CD4-positive, alpha-beta T cell treated with Interferon alpha-2 for 1 hour (primary cell): ENCODE measurements around the gene DVL3.
"Not testable (repeated sequence)": the region's sequence is repeated elsewhere in the genome, so short reads cannot be mapped to it uniquely, and the experiment has no call there.

Experiments
- DNase-seq, 2 donors: peaks; one replicate each; pipeline ENCODE4 v3.0.0-alpha.2; 2020 to 2022

DVL3 gene

DNA sequence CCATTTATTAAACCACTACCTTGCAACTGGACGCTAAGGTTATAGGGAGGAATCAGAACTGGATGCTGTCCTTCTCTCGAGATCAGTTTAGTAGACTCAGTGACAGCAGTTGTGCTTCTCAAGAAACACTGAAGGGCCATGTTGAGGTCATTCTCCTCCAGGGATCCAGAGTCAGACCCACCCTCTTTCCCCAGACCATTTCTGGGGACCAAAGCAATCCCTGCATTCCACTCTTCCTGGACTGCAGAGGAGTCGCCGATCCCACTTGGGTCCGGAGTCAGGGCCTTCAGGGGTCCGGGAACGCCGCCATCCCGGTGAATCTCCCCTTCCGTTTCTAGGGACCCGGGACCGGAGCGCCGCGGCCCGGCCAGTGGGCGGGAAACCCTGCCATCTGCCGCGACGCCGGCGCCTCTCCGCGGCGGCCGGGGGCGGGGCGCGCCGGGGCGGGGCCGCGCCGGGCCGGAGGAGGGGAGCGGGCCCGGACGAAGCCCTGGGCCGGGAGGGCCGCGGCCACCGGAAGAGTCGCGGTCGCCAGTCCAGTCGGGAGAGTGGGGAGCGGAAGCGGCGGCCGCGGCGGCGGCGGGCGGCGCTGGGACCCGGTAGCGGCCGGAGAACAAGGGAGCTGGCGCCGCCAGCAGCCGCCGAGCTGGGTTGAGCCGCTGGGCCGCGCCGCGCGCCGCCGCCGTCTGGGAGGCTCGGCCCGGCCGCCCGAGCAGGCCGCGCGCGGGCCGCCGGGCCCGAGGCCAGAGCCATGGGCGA, at the start of gene DVL3:
DVL3 (plus strand) TSS at position 493 of the 759 bp plus-strand sequence; CDS start at position 752, 259 bp downstream.
- DNase-seq: peak; percentile 37 to 61

DNA sequence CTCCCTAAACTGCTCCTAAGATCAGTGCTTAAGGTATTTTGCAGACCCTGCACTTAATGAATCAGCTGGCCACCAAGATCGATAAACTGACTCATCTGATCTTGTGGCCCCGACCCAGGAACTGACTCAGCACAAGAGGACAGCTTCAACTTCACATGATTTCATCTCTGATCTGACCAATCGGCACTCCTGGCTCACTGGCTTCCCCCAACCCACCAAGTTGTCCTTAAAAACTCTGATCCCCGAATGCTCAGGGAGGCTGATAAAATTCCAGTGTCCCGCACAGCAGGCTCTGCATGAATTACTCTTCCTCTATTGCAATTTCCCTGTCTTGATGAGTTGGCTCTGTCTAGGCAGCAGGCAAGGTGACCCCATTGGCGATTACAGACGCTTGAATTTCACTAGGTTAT, 44.9 kb upstream of the DVL3 start:
- DNase-seq: no peak

DNA sequence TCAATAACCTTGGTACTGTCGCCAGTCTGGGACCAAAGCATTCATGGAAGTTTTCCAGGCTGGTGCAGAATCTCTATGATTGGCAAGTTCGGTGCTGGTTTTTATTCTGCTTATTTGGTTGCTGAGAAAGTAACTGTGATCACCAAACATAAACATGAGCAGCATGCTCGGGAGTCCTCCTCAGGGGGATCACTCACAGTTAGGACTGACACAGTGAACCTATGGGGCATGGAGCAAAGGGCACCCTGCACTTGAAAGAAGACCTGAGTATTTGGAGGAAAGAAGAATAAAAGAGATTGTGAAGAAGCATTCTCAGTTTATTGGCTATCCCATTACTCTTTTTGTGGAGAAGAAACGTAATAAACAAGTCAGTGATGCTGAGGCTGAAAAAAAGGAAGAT, 39.2 kb upstream of the DVL3 start:
- DNase-seq: no peak

DNA sequence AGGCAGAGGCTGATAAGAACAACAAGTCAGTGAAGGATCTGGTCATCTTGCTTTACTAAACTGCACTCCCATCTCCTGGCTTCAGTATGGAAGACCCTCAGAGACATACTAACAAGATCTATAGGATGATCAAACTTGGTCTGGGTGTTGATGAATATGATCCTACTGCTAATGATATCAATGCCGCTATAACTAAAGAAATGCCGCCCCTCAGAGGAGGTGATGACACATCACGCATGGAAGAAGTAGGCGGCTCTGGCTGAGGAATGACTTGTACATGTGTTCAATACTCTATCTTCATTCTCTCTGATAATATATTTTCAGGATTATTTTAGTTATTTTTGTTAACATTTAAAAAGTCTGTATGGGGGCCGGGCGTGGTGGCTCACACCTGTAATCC, 37.5 kb upstream of the DVL3 start:
- DNase-seq: no peak

DNA sequence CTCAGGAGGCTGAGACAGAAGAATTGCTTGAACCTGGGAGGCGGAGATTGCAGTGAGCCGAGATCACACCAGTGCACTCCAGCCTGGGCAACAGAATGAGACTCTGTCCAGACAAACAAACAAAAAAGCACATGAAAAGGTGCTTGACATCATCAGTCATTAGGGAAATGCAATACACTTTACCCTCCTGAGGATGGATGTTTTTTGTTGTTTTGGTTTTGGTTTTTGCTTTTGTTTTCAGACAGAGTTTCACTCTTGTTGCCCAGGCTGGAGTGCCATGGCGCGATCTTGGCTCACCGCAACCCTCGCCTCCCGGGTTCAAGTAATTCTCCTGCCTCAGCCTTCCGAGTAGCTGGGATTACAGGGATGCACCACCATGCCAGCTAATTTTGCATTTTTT, 34.1 kb upstream of the DVL3 start:
- not testable (repeated sequence) for DNase-seq

DNA sequence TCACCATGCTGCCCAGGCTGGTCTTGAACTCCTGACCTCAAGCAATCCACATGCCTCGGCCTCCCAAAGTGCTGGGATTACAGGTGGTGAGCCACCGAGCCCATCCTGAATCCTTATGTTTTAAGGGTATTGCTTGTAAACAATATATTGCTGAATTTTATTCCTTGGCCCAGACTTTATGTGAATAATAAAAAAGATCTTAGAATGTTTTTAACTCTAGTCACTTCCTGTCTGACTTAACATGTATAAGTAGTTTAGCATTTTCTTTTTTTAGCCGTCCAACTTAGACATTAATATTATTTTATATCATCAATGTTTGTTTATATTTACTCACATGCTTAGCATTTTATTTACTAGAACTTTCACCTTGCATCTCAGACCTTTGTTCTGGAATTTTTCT, 29.2 kb upstream of the DVL3 start:
- DNase-seq: no peak

DNA sequence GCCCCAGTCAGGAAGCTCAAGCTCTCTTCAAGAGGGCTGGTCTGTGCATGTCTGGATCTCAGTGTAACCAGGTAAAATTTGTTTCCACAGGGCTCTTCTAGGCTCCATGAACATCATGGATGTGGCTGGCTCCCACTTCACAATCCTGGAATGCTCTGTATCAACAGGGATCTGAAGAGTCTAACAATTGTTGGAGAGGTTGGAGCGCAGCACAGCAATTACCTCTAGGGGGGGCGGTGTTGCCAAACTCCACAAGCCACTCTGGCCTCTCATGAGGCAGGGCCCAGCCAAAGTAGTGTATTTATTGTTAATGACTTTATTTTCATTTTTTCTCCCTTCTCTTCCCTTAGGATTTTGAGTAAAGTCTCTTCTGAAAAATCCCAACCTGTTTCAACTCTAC, 26.2 kb upstream of the DVL3 start:
- DNase-seq: no peak

DNA sequence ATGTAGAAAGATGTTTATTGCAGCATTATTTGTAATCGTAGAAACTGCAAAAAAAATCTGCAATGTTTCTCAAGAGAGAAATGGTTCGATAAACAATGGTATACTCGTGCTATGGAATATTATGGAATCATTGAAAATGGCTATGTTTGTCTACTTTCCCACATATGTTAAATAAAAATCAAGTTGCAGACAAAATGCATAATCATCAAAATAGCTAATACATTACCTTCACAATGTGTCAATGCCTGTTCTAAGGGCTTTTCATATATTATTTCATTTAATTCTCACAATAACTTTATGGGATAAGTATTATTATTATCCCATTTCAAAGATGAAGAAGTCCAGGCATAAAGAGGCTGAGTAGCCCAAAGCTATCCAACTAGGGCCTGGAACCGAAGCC, 22.2 kb upstream of the DVL3 start:
- DNase-seq: no peak

DNA sequence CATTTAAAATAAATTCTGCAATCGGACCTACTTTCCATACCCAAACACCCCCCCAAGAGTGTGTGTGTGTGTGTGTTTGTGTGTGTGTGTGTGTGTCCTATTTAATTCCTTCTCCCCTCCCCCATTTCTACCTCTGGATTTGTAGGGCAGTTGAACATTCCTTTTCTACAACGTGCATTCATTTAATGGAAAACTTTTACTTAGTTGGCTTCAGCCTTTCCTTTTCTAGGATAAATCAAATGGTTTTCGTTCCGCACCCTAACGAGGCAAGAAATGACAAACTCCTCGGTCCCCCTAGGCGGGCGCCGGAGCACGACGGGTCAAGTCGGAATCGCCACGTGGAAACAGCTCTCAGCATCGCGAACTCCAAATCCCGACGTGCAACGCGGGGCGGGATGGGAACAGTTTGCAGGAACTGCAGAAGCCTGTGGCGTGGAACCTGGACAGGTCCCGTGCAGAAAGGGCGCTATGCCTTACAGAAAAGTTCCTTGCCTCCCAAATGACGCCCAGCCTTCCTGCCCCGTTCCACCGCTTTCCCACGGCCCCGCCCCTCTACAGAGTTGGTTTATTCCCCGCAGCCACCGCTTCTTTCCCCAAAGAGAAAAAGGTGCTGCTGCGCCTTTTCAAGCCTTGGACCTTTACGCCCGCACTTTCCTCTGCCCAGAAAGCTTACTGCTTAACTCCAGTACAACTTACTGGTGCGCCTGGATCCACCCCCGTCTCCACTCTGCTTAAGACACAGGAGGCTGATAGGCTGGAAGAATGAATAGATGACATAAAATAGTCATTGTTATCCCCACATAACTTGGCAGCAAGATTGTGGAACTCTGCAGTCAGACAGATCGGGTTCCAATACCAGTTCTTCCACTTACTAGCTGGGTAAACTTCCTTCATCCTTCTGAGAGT, 21.1 kb upstream of the DVL3 start:
- peak; percentile 36 to 46 for DNase-seq

DNA sequence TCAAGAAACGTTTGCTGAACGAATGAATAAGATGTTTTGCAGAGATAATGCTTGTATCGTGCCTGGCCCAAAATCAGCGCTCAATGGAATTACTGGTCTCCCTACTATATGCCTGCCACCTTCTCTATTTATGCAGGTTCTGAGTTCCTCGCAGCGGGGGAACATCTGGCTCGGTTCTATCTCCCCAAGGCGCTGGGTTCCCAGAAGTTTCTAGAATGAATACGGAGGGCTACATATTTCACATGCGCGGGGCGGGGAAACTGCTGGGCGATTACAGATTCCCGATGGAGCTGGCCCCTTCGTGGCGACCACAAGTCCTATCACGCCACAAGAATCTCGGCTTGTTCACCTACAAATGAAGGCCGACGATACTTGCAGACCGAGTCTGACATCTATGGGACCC, 20.4 kb upstream of the DVL3 start:
- DNase-seq: no peak

DNA sequence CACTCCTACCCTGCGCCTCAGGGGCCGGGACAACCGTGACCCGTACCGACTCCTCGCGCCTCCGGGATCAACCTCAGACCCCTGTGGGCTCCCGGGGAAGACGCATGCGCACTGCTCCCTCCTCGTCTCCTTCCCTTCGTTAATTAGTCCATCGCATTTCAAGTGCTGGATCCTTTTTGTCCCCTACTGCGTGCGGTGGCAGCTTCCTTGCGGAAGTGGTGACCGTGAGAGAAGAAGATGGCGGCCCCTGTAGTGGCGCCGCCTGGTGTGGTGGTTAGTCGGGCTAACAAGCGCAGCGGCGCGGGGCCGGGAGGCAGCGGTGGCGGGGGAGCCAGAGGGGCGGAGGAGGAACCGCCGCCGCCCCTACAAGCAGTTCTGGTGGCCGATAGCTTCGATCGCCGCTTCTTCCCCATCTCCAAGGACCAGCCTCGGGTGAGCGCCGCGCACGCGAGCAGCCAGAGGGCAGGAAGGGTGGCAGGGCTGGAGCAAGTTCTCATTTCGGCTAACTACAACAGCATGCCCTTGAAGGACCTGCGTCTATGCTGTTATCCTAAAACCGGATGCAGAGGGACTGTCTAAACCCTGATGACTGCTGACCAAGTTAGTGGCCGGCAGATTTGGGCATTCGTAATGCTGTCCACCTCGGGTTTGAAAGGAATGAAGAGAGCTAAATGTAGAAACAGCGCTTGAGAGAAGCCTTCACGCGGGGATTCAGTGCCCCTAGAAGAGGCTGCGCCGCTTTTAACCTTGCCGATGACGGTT, 19.8 kb upstream of the DVL3 start, which contains the start of gene EIF2B5:
EIF2B5 (plus strand) TSS at position 210 of the 762 bp plus-strand sequence; CDS start at position 238, 28 bp downstream.
- DNase-seq: peak; percentile 89 to 91

DNA sequence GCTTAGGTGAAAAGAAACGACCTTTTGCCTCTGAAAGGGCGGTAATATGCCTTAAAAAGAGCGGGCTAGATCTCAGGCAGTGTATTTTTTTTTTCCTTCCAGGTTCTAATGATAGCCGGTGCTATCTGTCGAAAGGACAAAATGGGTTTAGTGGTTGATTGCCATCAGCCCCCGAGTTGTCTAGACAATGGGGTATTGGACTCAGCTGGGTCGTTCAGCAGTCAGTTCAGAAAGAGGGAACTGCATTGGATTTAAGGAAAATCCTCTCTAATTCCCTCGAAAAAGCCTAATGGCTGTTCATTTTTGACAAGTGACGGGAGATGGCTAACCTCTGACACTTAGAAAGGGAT, 19.3 kb upstream of the DVL3 start:
- DNase-seq: no peak

DNA sequence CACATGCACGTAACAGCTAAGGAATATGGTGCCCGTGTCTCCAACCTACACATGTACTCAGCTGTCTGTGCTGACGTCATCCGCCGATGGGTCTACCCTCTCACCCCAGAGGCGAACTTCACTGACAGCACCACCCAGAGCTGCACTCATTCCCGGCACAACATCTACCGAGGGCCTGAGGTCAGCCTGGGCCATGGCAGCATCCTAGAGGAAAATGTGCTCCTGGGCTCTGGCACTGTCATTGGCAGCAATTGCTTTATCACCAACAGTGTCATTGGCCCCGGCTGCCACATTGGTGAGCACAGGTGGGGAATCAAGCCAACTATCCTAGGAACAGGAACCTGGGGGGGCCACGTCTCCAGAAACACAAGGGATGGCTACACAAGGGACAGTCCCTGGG, 14.7 kb upstream of the DVL3 start:
- DNase-seq: no peak

DNA sequence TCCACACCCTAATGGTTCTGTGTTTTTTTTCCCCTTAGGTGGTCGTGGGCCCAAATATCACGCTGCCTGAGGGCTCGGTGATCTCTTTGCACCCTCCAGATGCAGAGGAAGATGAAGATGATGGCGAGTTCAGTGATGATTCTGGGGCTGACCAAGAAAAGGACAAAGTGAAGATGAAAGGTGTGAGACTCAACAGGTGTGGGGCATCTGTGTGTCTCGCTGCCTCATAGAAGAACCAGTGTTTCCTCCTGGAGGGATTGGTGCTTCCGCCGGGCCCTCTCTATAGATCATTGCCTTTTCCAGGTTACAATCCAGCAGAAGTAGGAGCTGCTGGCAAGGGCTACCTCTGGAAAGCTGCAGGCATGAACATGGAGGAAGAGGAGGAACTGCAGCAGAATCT, 13.0 kb upstream of the DVL3 start:
- DNase-seq: no peak

DNA sequence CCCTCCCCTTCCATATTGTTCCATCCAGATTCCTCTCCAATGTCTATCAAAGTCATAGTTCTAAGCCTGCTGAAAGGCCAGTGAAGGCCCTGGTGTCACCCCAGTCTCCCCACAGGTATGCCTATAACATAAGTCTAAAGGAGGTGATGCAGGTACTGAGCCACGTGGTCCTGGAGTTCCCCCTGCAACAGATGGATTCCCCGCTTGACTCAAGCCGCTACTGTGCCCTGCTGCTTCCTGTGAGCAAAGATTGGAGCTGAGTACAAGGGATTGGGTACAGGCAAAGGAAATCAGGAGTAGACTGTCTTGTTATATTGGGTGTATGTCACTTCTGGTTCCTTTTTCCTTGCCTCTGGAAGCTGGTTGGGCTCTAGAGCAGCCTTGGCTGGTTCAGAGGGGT, 11.8 kb upstream of the DVL3 start:
- DNase-seq: no peak

DNA sequence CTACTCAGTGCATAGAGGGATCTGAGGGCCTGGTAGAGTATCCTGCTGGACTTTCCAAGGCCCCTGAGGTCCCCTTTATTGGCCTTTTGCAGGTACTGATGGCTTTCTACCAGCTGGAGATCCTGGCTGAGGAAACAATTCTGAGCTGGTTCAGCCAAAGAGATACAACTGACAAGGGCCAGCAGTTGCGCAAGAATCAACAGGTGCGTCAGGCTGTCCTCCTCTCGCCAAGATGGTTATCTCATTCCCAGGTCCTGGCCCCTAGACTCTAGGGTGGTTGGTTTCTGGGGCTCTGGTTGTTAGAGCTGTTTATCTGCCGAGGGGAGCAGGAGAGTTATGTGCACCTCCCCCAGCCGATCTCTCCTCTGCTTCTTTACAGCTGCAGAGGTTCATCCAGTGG, 10.7 kb upstream of the DVL3 start:
- no peak for DNase-seq

DNA sequence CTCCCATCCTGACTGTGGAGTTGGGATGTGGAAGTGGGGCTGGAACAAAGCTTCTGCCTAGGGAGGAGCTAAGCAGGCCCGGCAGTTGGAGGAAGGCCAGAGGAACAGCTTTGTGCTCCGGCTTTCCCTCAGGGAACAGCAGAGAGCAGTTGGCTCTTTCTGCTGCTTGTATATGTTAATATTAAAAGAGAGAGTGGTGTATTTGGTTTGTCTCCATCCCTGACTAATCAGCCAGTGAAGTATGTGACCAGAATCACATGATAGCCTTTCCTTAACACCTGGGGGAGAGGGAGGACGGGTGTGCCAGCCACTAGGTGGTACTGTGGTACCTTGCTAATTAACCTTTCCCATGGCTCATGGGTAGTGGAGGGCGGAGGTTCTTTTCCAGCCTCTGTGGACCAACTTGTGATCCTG, 10.1 kb upstream of the DVL3 start:
- peak; percentile 23 to 51 for DNase-seq

DNA sequence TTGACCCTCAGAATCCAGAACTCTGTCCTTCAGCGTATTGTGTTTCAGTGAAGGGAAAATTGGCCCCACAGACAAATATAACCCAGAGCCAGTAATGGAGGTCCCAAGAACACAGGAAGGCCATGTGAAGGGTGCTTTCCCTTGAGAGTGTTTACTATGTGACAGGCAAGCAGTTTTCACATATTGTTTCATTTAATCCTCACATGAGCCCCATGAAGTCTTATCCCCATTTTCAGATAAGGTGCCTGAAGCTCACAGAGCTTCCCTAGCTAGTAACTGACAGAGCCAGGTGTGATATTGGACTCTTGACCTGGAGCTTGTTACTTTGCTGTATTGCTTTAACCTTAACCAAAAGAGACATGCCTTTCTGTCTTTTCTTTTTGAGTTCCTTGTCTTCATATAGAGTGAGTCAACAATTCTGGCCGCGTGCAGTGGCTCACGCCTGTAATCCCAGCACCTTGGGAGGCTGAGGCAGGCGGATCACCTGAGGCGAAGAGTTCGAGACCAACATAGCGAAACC, 9.4 kb upstream of the DVL3 start:
- no peak for DNase-seq

DNA sequence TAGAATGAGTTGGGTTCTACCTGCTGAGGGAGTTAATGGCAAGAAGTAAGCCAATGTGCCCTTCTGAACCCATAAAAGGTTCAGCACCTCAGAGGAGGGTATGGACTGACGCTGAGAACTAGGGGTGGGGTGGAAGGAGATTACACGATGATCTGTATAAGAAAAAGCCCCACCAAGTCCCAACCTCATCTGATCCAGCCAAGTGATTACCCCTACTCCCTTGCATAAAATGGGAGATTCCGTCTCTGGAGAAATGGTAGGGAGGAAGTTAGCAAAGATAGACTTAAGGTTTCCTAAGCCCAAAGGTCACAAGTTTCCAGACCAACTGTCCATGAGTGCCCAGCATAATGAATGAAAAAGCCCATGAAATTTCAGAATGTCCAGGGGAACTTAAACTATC, 7.1 kb upstream of the DVL3 start:
- DNase-seq: no peak

DNA sequence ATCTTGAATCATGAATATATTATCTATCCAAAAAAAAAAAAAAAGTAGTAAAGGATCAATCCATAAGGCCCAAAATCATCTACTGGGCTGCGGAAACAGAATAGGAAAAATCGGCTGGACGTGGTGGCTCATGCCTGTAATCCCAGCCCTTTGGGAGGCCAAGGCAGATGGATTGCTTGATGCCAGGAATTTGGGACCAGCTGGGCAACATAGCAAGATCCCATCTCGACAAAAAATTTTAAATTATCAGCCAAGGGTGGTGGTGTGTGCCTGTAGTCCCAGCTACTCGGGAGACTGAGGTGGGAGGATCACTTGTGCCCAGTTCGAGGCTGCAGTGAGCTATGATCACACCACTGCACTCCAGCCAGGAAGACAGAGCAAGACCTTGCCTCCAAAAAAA, 6.1 kb upstream of the DVL3 start:
- DNase-seq: no peak

DNA sequence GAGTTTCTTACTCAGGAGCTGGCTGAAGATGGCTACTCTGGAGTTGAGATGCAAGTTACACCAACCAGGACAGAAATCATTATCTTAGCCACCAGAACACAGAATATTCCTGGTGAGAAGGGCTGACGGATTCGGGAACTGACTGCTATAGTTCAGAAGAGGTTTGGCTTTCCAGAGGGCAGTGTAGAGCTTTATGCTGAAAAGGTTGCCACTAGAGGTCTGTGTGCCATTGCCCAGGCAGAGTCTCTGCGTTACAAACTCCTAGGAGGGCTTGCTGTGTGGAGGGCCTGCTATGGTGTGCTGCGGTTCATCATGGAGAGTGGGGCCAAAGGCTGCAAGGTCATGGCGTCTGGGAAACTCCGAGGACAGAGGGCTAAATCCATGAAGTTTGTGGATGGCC, 5.4 kb upstream of the DVL3 start:
- not testable (repeated sequence) for DNase-seq

DNA sequence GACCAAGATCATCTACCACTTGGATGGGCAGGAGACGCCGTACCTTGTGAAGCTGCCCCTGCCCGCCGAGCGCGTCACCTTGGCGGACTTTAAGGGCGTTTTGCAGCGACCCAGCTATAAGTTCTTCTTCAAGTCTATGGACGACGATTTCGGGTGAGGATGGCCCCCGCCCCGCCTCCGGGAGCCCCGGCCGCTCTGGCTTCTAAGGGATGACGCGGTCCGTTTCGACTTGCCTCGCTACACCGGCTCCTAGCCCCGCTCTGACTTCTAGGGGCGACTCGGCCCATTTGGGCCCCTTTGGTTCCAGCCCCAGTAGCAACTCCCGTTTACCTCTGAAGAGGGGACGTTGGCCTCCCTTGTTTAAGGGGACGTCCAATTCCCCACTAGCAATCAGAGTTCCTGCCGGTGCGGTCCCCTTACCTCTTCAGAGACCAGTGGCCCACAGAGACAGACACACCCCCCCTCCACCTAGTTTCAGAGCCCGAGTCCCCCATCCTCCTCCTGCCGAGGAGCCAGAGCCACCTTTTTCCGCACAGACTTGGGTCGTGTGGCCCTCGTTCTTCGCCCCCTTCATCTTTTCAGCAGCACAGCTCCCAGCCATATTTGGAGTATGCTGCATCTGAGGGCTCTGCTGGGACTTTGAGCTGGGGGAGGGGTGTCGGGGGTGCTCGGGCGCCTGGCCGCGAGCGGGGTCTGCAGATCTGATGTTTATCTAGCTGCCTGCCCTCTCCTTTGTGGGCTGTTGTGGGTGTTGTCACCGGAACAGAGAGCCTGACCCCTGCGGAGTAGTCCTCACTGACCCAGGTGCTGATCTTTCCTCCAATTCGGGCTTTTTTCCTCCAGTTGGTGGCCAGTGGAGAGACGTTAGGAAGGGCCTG, 706 bp downstream of the DVL3 start:
- DNase-seq: peak; percentile 19 to 33
